Activated CD8-positive, alpha-beta T cell treated with anti-CD3 and anti-CD28 coated beads for 36 hours (primary cell): ENCODE measurements around the gene ENTREP1. TPM values are rescaled to one million over a fixed set of nuclear protein-coding genes. Genes with fewer than 3 reads are reported as not detected.
A peak's percentile ranks its signal among the peaks of the same experiment; 100 is the strongest.
"Not testable (repeated sequence)": the region's sequence is repeated elsewhere in the genome, so short reads cannot be mapped to it uniquely, and the experiment has no call there.

Experiments
- ATAC-seq: fragments of 200-7000 bp; cut with Tn5 transposase; one replicate; pipeline ENCODE4 v1.10.0; 2021; ENCODE audit warnings: mild to moderate bottlenecking, moderate library complexity
- CTCF ChIA-PET: fragments of 350-600 bp; sonication (Branson Sonifier 250); formaldehyde crosslinking; loops from one replicate; lab custom pipeline; 2021; ENCODE audit warnings: antibody characterized with exemption; lab: Charles Lee
- POLR2A ChIA-PET: fragments of 350-600 bp; sonication (Branson Sonifier 250); formaldehyde crosslinking; loops from one replicate; lab custom pipeline; 2021; ENCODE audit warnings: antibody characterized with exemption; lab: Charles Lee
- DNase-seq: peaks from one replicate; pipeline ENCODE4 v3.0.0-alpha.2; 2020
- H3K27ac Mint-ChIP-seq: one replicate; pipeline ENCODE4 v1.8.0; 2021; ENCODE audit warnings: mild to moderate bottlenecking, mixed read lengths
- H3K27me3 Mint-ChIP-seq: one replicate; pipeline ENCODE4 v1.8.0; 2021; ENCODE audit warnings: mixed read lengths
- H3K36me3 Mint-ChIP-seq: one replicate; pipeline ENCODE4 v1.8.0; 2021; ENCODE audit warnings: low read depth, mixed read lengths
- H3K4me1 Mint-ChIP-seq: one replicate; pipeline ENCODE4 v1.8.0; 2021; ENCODE audit warnings: low read depth, mixed read lengths
- H3K4me3 Mint-ChIP-seq: one replicate; pipeline ENCODE4 v1.8.0; 2021; ENCODE audit warnings: mild to moderate bottlenecking, moderate library complexity, mixed read lengths
- H3K9me3 Mint-ChIP-seq: one replicate; pipeline ENCODE4 v1.8.0; 2021; ENCODE audit warnings: mixed read lengths
- intact Hi-C: fragments of 100-400 bp; cut with micrococcal nuclease; formaldehyde crosslinking; loops from one replicate; pipeline ENCODE4 v1.10.0; 2022
- total RNA-seq, 2 experiments: library from RNA; stranded (reverse); gene quantifications; one replicate each; pipeline ENCODE4 v1.2.3, GENCODE V29; 2021
- TF ChIP-seq, protein P1 (sequence below): fragments of 200-600 bp; IDR thresholded peaks from one replicate; pipeline ENCODE4 v1.8.0; 2022; ENCODE audit warnings: antibody characterized with exemption, mild to moderate bottlenecking

The ENTREP1 gene
- total RNA-seq, 2 experiments from 2014 or later = not detected

DNA sequence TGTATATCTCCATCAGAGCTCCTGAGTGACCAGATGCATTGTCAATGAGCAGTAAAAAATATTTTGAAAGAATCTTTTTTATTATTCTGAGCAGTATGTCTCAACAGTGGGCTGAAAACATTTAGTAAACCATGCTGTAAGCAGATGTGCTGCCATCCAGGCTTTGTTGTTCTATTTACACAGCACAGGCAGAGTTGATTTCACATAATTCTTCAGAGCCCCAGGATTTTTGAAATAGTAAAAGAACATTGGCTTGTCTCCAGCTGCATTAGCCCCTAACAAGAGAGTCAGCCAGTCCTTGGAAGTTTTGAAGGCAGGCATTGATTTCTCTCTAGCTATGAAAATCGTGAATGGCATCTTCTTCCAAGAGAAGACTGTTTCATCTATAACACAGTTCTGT, 25.2 kb upstream of the ENTREP1 start:
- Mint-ChIP-seq H3K4me3 (no peak overlapping the region), H3K9me3 (no peaks in the 10 kb centered on the region), H3K36me3 (no peaks in the 10 kb centered on the region), H3K27me3 (peaks cover 2% of the 10 kb centered on the region), H3K4me1 (no peaks in the 10 kb centered on the region), H3K27ac (no peak overlapping the region)
- TF ChIP-seq, protein P1, sequence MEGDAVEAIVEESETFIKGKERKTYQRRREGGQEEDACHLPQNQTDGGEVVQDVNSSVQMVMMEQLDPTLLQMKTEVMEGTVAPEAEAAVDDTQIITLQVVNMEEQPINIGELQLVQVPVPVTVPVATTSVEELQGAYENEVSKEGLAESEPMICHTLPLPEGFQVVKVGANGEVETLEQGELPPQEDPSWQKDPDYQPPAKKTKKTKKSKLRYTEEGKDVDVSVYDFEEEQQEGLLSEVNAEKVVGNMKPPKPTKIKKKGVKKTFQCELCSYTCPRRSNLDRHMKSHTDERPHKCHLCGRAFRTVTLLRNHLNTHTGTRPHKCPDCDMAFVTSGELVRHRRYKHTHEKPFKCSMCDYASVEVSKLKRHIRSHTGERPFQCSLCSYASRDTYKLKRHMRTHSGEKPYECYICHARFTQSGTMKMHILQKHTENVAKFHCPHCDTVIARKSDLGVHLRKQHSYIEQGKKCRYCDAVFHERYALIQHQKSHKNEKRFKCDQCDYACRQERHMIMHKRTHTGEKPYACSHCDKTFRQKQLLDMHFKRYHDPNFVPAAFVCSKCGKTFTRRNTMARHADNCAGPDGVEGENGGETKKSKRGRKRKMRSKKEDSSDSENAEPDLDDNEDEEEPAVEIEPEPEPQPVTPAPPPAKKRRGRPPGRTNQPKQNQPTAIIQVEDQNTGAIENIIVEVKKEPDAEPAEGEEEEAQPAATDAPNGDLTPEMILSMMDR = no peak
- DNase-seq = no peak
- intact Hi-C loops = no loop called here
- ChIA-PET CTCF (no interaction called here), POLR2A (no interaction called here)
- ATAC-seq = no peak

DNA sequence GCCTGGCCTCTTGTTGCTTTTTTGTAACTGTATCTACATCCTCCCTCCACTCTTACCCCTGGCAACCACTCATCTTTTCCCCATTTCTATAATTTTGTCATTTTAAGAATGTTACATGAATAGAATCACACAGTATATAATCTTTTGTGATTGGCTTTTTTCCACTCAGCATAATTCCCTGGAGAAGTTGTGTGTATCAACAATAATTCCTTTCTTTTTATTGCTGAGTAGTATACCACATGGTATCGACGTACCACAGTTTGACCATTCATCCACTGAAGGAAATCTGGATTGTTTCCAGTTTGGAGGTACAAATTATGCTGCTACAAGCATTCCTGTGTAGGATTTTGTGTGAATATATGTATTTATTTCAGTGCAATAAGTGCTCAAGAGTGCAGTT, 21.7 kb upstream of the ENTREP1 start:
- no peak overlapping the region for H3K4me3 Mint-ChIP-seq

DNA sequence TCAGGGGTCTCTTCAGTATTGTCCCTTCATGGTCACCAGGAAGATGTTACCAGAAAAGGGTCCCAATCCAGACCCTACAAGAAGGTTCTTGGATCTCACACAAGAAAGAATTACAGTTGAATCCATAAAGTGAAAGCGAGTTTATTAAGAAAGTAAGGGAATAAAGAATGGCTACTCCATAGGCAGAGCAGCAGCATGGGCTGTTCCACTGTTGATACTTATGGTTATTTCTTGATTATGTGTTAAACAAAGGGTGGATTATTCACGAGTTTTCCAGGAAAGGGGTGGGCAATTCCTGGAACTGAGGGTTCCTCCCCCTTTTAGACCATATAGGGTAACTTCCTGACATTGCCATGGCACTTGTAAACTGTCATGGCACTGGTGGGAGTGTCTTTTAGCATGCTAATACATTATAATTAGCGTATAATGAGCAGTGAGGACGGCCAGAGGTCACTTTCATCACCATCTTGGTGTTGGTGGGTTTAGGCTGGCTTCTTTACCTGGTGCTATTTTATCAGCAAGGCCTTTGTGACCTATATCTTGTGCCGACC, 18.0 kb upstream of the ENTREP1 start:
- H3K27ac Mint-ChIP-seq, ATAC-seq, H3K36me3 Mint-ChIP-seq, H3K27me3 Mint-ChIP-seq, H3K4me3 Mint-ChIP-seq, POLR2A ChIA-PET, H3K9me3 Mint-ChIP-seq, intact Hi-C loops, H3K4me1 Mint-ChIP-seq, CTCF ChIA-PET: not testable (repeated sequence)
- DNase-seq = peak; percentile 2

More for the DNA sequence above, 21.7 kb upstream of the ENTREP1 start:
- ATAC-seq = no peak
- Mint-ChIP-seq H3K9me3 (no peaks in the 10 kb centered on the region), H3K36me3 (no peaks in the 10 kb centered on the region), H3K27me3 (peaks cover 4% of the 10 kb centered on the region), H3K27ac (no peak overlapping the region), H3K4me1 (no peaks in the 10 kb centered on the region)
- TF ChIP-seq, protein P1 = no peak
- ChIA-PET POLR2A (no interaction called here), CTCF (no interaction called here)
- intact Hi-C loops = no loop called here
- DNase-seq = no peak

DNA sequence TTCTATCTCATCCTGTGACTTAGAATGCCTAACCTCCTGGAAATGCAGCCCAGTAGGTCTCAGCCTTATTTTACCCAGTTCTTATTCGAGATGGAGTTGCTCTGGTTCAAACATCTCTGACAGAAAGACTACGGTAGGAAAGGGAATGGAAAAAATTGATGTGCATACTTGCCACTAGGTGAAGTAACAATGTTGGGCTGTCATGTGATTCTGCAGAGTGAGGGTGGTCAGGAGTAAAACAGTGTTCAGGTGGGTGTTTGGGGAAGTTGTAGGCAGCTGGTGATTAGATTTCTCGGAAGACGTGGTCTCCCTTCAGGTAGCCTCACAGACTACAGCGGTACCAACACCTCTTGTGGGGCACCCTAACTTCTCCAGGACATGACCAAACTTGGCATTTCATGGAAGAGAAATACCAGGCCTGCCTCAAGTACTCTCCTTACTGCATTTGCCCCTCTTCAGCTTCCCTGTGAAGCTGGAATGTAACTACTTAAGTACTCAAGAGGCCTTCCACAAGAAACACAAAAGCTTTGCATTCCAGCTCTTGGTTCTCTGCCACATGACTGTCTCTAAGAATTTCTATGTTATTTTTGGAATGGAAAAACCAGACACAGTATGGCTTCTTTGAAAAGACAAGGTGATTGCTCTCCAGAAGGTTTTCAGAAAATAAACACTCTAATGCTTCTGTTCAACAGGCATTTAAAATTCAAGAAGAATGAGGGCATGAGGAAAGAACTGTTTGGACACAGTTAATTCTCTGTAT, 17.4 kb upstream of the ENTREP1 start:
- ATAC-seq (no peak), DNase-seq (no peak)
- H3K4me3 Mint-ChIP-seq = no peak overlapping the region
- intact Hi-C loops = no loop called here
- no peaks in the 10 kb centered on the region for H3K4me1 Mint-ChIP-seq
- no peak overlapping the region for H3K27ac Mint-ChIP-seq
- POLR2A ChIA-PET = no interaction called here
- CTCF ChIA-PET = no interaction called here
- peaks cover 7% of the 10 kb centered on the region for H3K27me3 Mint-ChIP-seq
- H3K36me3 Mint-ChIP-seq = peaks cover 2% of the 10 kb centered on the region
- peaks cover 6% of the 10 kb centered on the region for H3K9me3 Mint-ChIP-seq
- TF ChIP-seq, protein P1 = no peak

DNA sequence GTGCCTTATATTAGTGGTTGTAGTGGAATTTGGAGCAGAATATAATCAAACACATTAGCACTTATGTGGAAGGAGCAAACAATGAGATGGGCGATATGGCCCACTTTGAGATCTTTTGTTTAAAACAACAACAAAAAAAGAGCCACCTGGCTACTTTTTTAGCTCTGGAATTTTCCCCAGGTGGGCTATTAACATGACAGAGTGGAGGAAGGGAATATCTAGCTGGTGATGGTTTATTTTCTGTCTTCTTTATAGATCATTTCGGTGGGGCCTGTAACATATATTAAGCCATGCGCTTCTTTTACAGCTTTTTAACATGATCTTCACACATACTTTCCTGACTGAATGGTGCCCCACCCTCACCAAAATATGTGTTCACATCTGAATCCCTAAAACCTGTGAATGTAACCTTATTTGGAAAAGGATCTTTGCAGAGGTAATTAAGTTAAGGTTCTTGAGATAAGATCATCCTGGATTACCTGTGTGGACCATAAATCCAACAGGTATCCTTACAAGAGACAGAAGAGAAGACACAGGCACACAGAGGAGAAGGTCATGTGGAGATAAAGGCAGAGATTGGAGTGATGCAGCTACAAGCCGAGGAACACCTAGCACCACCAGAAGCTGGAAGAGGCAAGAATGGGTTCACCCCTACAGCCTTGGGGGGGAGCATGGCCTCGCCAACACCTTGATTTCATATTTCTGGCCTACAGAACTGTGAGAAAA, 16.6 kb upstream of the ENTREP1 start:
- H3K4me1 Mint-ChIP-seq = no peaks in the 10 kb centered on the region
- ATAC-seq (no peak), DNase-seq (no peak)
- TF ChIP-seq, protein P1 = no peak
- no peak overlapping the region for H3K27ac Mint-ChIP-seq
- H3K9me3 Mint-ChIP-seq = peaks cover 6% of the 10 kb centered on the region
- intact Hi-C loops = no loop called here
- no peak overlapping the region for H3K4me3 Mint-ChIP-seq
- ChIA-PET POLR2A (no interaction called here), CTCF (no interaction called here)
- peaks cover 2% of the 10 kb centered on the region for H3K36me3 Mint-ChIP-seq
- H3K27me3 Mint-ChIP-seq = peaks cover 7% of the 10 kb centered on the region
